A549 (cell line): Measurements from ENCODE around the gene RABGEF1.

ENCODE experiments used
- CTCF ChIP-seq: fragments of >200 bp; sonication (Bioruptor Twin); formaldehyde crosslinking; IDR thresholded peaks from 3 replicates; pipeline ENCODE4 v1.5.1; 2016
- FOXS1 ChIP-seq: fragments of 250-450 bp; sonication (Bioruptor Pico); IDR thresholded peaks from 2 replicates; pipeline ENCODE4 v1.5.0; 2020; ENCODE audit warnings: mild to moderate bottlenecking, moderate library complexity
- KDM1A ChIP-seq: fragments of 200-600 bp; sonication (generic); IDR thresholded peaks from 2 replicates; pipeline ENCODE4 v1.6.1; 2016; ENCODE audit warnings: low read depth, mild to moderate bottlenecking
- KDM5A ChIP-seq: fragments of 200-600 bp; sonication (generic); IDR thresholded peaks from 2 replicates; pipeline ENCODE4 v1.6.1; 2016; ENCODE audit warnings: antibody characterized with exemption, mild to moderate bottlenecking
- POLR2A ChIP-seq: IDR thresholded peaks from 2 replicates; pipeline ENCODE4 v1.6.1; 2012; ENCODE audit warnings: mild to moderate bottlenecking, low read length
- RFX5 ChIP-seq: fragments of 450-650 bp; IDR thresholded peaks from 2 replicates; pipeline ENCODE4 v1.7.1; 2014; ENCODE audit warnings: antibody characterized with exemption, mild to moderate bottlenecking, moderate library complexity

DNA sequence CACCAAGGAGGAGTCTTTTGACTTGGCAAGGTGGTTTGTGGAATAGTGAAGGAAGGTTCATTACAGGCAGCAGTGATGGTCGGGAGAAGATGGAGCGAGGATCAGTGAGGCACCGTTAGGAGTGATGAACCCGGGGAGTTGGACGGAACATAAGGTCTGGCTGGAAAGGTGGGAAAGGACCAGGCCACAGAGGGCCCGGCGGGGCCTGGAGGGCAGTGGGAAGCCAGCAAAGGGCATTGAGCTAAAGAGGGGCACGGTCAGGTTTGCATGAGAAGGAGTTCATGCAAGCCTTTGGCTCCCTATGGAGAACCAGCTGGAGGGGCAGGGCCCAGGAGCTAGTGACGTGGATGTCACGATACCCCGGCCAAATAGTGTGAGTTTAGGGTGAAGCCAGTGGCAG, 46.2 kb upstream of the RABGEF1 start:
- TF ChIP-seq CTCF (no peak), KDM1A (no peak), FOXS1 (CRISPR knock-in tag) (no peak), RFX5 (no peak), POLR2A (no peak), KDM5A (no peak)
